HepG2 (cell line): ENCODE results near the gene CFAP45. TPM values are rescaled to one million over a fixed set of nuclear protein-coding genes. Genes with fewer than 3 reads are reported as not detected.

Experiments
- ATAC-seq: fragments of 200-7000 bp; cut with Tn5 transposase; 3 replicates; pipeline ENCODE4 v1.9.1; 2020; ENCODE audit warnings: mild to moderate bottlenecking, moderate library complexity
- BruUV-seq: library from RNA; stranded (reverse); fragments of 400-500 nt; replicated peaks from 2 replicates; lab custom pipeline; 2021; lab: Mats Ljungman, UMichigan
- CTCF ChIA-PET: fragments of 300-600 bp; formaldehyde crosslinking; extraction: SDS; loops from one replicate; lab custom pipeline; 2021; ENCODE audit warnings: low total read pairs, inconsistent platforms, low intra/inter-chr PET ratio; lab: Yijun Ruan, JAX
- POLR2A ChIA-PET: fragments of 350-600 bp; sonication (Branson Sonifier 250); formaldehyde crosslinking; loops from one replicate; lab custom pipeline; 2020; ENCODE audit warnings: antibody characterized with exemption, inconsistent platforms; lab: Yijun Ruan, JAX
- DNase-seq: peaks from one replicate; pipeline ENCODE4 v3.0.0-alpha.2; 2015; ENCODE audit warnings: low spot score
- FAIRE-seq: peaks from 3 replicates; lab custom pipeline; 2011; peaks lifted over from hg19 to GRCh38; lab: Jason Lieb, UNC
- H2AFZ ChIP-seq: one replicate; pipeline ENCODE4 v1.6.1; 2011; ENCODE audit warnings: low read length, inconsistent platforms
- H3K27ac ChIP-seq: fragments of 300-600 bp; 3 replicates; pipeline ENCODE4 v1.8.0; 2011; ENCODE audit warnings: mixed run types, mild to moderate bottlenecking, mixed read lengths, low read length, inconsistent platforms; ENCODE audit not compliant: insufficient read depth; ENCODE audit errors: extremely low read length
- H3K27me3 ChIP-seq, 2 experiments: fragments of 200-600 bp in 1 of 2; 2 replicates in 1 of 2; 3 replicates in 1 of 2; pipeline versions ENCODE4 v1.6.0 to v1.8.0; 2011; ENCODE audit warnings: low read length in 2 of 2, mild to moderate bottlenecking in 2 of 2, moderate library complexity in 2 of 2, inconsistent platforms in 1 of 2; ENCODE audit not compliant: insufficient read depth in 2 of 2, control insufficient read depth in 1 of 2
- H3K36me3 ChIP-seq, 2 experiments: fragments of 200-600 bp in 1 of 2; replicated peaks in 1 of 2; 2 replicates in 1 of 2; 3 replicates in 1 of 2; pipeline versions ENCODE4 v1.5.1 to v1.8.0; 2011; ENCODE audit warnings: low read length in 2 of 2, inconsistent platforms in 1 of 2; ENCODE audit not compliant: insufficient read depth in 2 of 2, control insufficient read depth in 1 of 2
- H3K4me1 ChIP-seq: 2 replicates; pipeline ENCODE4 v1.5.1; 2012; ENCODE audit warnings: low read length, inconsistent platforms; ENCODE audit not compliant: insufficient read depth
- H3K4me2 ChIP-seq: 2 replicates; pipeline ENCODE4 v1.6.0; 2011; ENCODE audit warnings: low read depth, low read length, inconsistent platforms
- H3K4me3 ChIP-seq, 3 experiments: fragments of 200-600 bp in 1 of 3; sonication (generic), shearing (Covaris generic) in 1 of 3; replicated peaks in 1 of 3; 2 replicates each; pipeline ENCODE4 v1.5.1; 2011 to 2016; ENCODE audit warnings: low read length in 3 of 3, inconsistent platforms in 2 of 3, low read depth in 2 of 3, mild to moderate bottlenecking in 2 of 3, control low read depth in 1 of 3, mixed read lengths in 1 of 3; ENCODE audit not compliant: insufficient read depth in 1 of 3
- H3K79me2 ChIP-seq: one replicate; pipeline ENCODE4 v1.6.1; 2011; ENCODE audit warnings: low read length, inconsistent platforms; ENCODE audit not compliant: insufficient read depth
- H3K9ac ChIP-seq: 2 replicates; pipeline ENCODE4 v1.6.0; 2011; ENCODE audit warnings: mild to moderate bottlenecking, low read depth, low read length, inconsistent platforms; ENCODE audit not compliant: insufficient read depth
- H3K9me3 ChIP-seq: 2 replicates; pipeline ENCODE4 v1.5.1; 2012; ENCODE audit warnings: mild to moderate bottlenecking, low read length
- H4K20me1 ChIP-seq: 2 replicates; pipeline ENCODE4 v1.6.0; 2011; ENCODE audit warnings: inconsistent platforms, mild to moderate bottlenecking, low read length, moderate library complexity; ENCODE audit not compliant: insufficient read depth
- FOXK2 ChIP-seq: fragments of 450-650 bp; IDR thresholded peaks from 2 replicates; pipeline ENCODE4 v1.6.1; 2016
- FOXM1 ChIP-seq: sonication (generic); formaldehyde crosslinking; IDR thresholded peaks from 2 replicates; pipeline ENCODE4 v1.5.0; 2020; ENCODE audit warnings: missing genetic modification reagents
- GTF2F1 ChIP-seq: fragments of 150-350 bp; IDR thresholded peaks from 2 replicates; pipeline ENCODE4 v1.6.1; 2014; ENCODE audit warnings: low read length
- JARID2 ChIP-seq: sonication (generic); formaldehyde crosslinking; IDR thresholded peaks from 2 replicates; pipeline ENCODE4 v1.8.1; 2023; ENCODE audit warnings: missing genetic modification reagents, inconsistent platforms; ENCODE audit not compliant: insufficient replicate concordance
- JUNB ChIP-seq: sonication (generic); formaldehyde crosslinking; IDR thresholded peaks from 2 replicates; pipeline ENCODE4 v1.8.0; 2022; ENCODE audit warnings: missing genetic modification reagents, mild to moderate bottlenecking, borderline replicate concordance
- PCBP1 ChIP-seq: fragments of 200-400 bp; formaldehyde crosslinking; IDR thresholded peaks from 2 replicates; pipeline ENCODE4 v1.6.1; 2017; ENCODE audit warnings: mild to moderate bottlenecking, low read depth, low read length, borderline replicate concordance
- PITX1 ChIP-seq: sonication (generic); formaldehyde crosslinking; IDR thresholded peaks from 2 replicates; pipeline ENCODE4 v1.5.1; 2020; ENCODE audit warnings: mild to moderate bottlenecking, missing genetic modification reagents
- ZHX2 ChIP-seq, 2 experiments: sonication (generic) in 1 of 2; formaldehyde crosslinking in 1 of 2; IDR thresholded peaks; 2 replicates each; pipeline versions ENCODE4 v1.6.1 to v1.9.0; 2014 to 2022; ENCODE audit warnings: antibody characterized with exemption in 1 of 2, borderline replicate concordance in 1 of 2, inconsistent platforms in 1 of 2, low read depth in 1 of 2, missing genetic modification reagents in 1 of 2
- ZNF138 ChIP-seq: sonication (generic); formaldehyde crosslinking; IDR thresholded peaks from 2 replicates; pipeline ENCODE4 v1.5.0; 2020; ENCODE audit warnings: mild to moderate bottlenecking, low read depth, missing genetic modification reagents
- ZNF441 ChIP-seq: sonication (generic); formaldehyde crosslinking; IDR thresholded peaks from 2 replicates; pipeline ENCODE4 v1.7.0; 2021; ENCODE audit warnings: missing genetic modification reagents, borderline replicate concordance
- ZNF513 ChIP-seq: sonication (generic); formaldehyde crosslinking; conservative IDR thresholded peaks from 2 replicates; pipeline ENCODE4 v1.5.0; 2020; ENCODE audit warnings: missing genetic modification reagents
- WGBS: methylation state at CpG from one replicate; pipeline ENCODE4 v1.1.6; 2017; ENCODE audit warnings: low lambda C conversion rate; 5-methylcytosine and 5-hydroxymethylcytosine counted together
- in situ Hi-C: cut with HindIII; loops from 2 replicates; pipeline ENCODE4 v1.10.0; 2017; ENCODE audit warnings: low pct_unique_long_range_greater_than_20kb; ENCODE audit not compliant: extremely low pct_ligation_motif_present
- intact Hi-C: fragments of 100-400 bp; cut with micrococcal nuclease; formaldehyde crosslinking; loops from one replicate; pipeline ENCODE4 v1.10.0; 2022; ENCODE audit not compliant: unreplicated experiment
- polyA plus RNA-seq, 8 experiments: library from polyadenylated mRNA; depleted of rRNA in 3 of 8; stranded (reverse) in 7 of 8; unstranded in 1 of 8; fragments of >200 nt; fragmentation: Illumina TruSeq in 4 of 8; extraction: Trizol in 4 of 8; gene quantifications; 2 replicates each; pipeline versions ENCODE4 v1.2.1 to v1.2.3, GENCODE V29; 2011 to 2016; ENCODE audit warnings: low read depth in 4 of 8, missing spikeins in 1 of 8, mixed read lengths in 1 of 8; ENCODE audit not compliant: insufficient read depth in 1 of 8
- total RNA-seq, 5 experiments: library from RNA; depleted of rRNA; stranded (reverse); fragments of >200 nt; fragmentation: Illumina TruSeq; extraction: Trizol; gene quantifications; 2 replicates each; pipeline ENCODE4 v1.2.3, GENCODE V29; 2016; ENCODE audit warnings: low read depth in 1 of 5

Gene CFAP45
- total and polyA plus RNA-seq, 2 of the 13 experiments (the other 11 are each of a cell fraction or from before 2014, with no cell fraction given): not detected

GRCh38 chr1:159859767-159860322, 40.1 kb downstream of the CFAP45 start:
- CTCF ChIA-PET: no interaction called here
- WGBS: 3% methylated on average over 5 of the region's 7 CpGs
- Histone ChIP-seq H2AFZ (no peak overlapping the region), H3K4me1 (no peaks in the 10 kb centered on the region), H3K9me3 (no peaks in the 10 kb centered on the region), H4K20me1 (no peaks in the 10 kb centered on the region), H3K27me3 (peaks cover 7 to 30% of the 10 kb centered on the region in 2 experiments; a peak in 3 of 5 replicates), H3K4me2 (no peak overlapping the region), H3K79me2 (no peaks in the 10 kb centered on the region), H3K27ac (no peak overlapping the region), H3K4me3 (no peak overlapping the region), H3K36me3 (no peaks in the 10 kb centered on the region), H3K9ac (no peak overlapping the region)
- DNase-seq (no peak), ATAC-seq (no peak), FAIRE-seq (no peak)
- BruUV-seq: no TSS peak
- POLR2A ChIA-PET: no interaction called here
- intact Hi-C loops: no loop called here
- TF ChIP-seq FOXM1 (no peak), ZNF513 (CRISPR knock-in tag) (no peak)
- in situ Hi-C loops: no loop called here

GRCh38 chr1:159857889-159858288, 42.1 kb downstream of the CFAP45 start:
- H3K9me3 ChIP-seq: no peaks in the 10 kb centered on the region
- ATAC-seq (no peak), DNase-seq (no peak), FAIRE-seq (no peak)
- H2AFZ ChIP-seq: no peak overlapping the region
- POLR2A ChIA-PET: no interaction called here
- no peak overlapping the region for H3K4me2 ChIP-seq
- H3K9ac ChIP-seq: no peak overlapping the region
- 29% methylated on average over 4 of the region's 6 CpGs for WGBS
- H3K27ac ChIP-seq: no peak overlapping the region
- CTCF ChIA-PET: no interaction called here
- no peaks in the 10 kb centered on the region for H3K79me2 ChIP-seq
- intact Hi-C loops (no loop called here), in situ Hi-C loops (no loop called here)
- H3K27me3 ChIP-seq: peaks cover 9 to 43% of the 10 kb centered on the region in 2 experiments; a peak in 4 of 5 replicates
- no peaks in the 10 kb centered on the region for H3K4me1 ChIP-seq
- H3K36me3 ChIP-seq: no peaks in the 10 kb centered on the region
- BruUV-seq: no TSS peak
- H3K4me3 ChIP-seq: no peak overlapping the region
- H4K20me1 ChIP-seq: no peaks in the 10 kb centered on the region
- TF ChIP-seq JARID2 (CRISPR knock-in tag): no peak
- no peak for TF ChIP-seq JUNB (CRISPR knock-in tag)
- no peak for TF ChIP-seq PCBP1
- TF ChIP-seq ZNF441 (CRISPR knock-in tag): no peak
- TF ChIP-seq ZHX2 (IDR thresholded peaks at IDR 0.05; ENCODE audit: low read depth): no peak
- TF ChIP-seq ZHX2 (CRISPR knock-in tag; IDR thresholded peaks at IDR 0.05; ENCODE audit: borderline replicate concordance): no peak
- TF ChIP-seq FOXK2: no peak
- TF ChIP-seq PITX1: no peak
- TF ChIP-seq GTF2F1: no peak
- no peak for TF ChIP-seq ZNF138 (CRISPR knock-in tag)
